Nucleus accumbens (tissue), 56 donors: ENCODE measurements around the gene TMTC2.
"Not testable (repeated sequence)": the region's sequence is repeated elsewhere in the genome, so short reads cannot be mapped to it uniquely, and the experiment has no call there.

ENCODE experiments used
- DNase-seq, 56 donors: peaks; one replicate each; lab custom pipeline; 2025; lab: John Stamatoyannopoulos, UW

TMTC2 gene

GRCh38 chr12:82781309-82781997 lies 94.7 kb downstream of the TMTC2 start:
- peak in 5 of 56 donors; percentile 7 to 13 (median 11) for DNase-seq

GRCh38 chr12:82783435-82783834 lies 96.7 kb downstream of the TMTC2 start:
- no peak for DNase-seq

- no peak for DNase-seq
Observed at GRCh38 chr12:82787016-82787415, 100.3 kb downstream of the TMTC2 start.

- DNase-seq, result no peak
Observed at GRCh38 chr12:82788594-82788993, 101.9 kb downstream of the TMTC2 start.

GRCh38 chr12:82789674-82790073 lies 103.0 kb downstream of the TMTC2 start:
- no peak for DNase-seq

GRCh38 chr12:82793751-82794281 lies 107.1 kb downstream of the TMTC2 start:
- DNase-seq, result peak in 6 of 56 donors; percentile 8 to 34 (median 19)

GRCh38 chr12:82797480-82797879 lies 110.8 kb downstream of the TMTC2 start:
- DNase-seq, result no peak

GRCh38 chr12:82800185-82800584 lies 113.5 kb downstream of the TMTC2 start:
- DNase-seq, result no peak

- no peak for DNase-seq
Observed at GRCh38 chr12:82801951-82802610, 115.4 kb downstream of the TMTC2 start.

GRCh38 chr12:82803201-82803600 lies 116.5 kb downstream of the TMTC2 start:
- DNase-seq, result no peak

GRCh38 chr12:82804601-82805000 lies 117.9 kb downstream of the TMTC2 start:
- DNase-seq, result no peak

GRCh38 chr12:82805004-82805403 lies 118.3 kb downstream of the TMTC2 start:
- not testable (repeated sequence) for DNase-seq

- DNase-seq, result no peak
Observed at GRCh38 chr12:82805812-82806497, 119.2 kb downstream of the TMTC2 start.

GRCh38 chr12:82807132-82807737 lies 120.5 kb downstream of the TMTC2 start:
- DNase-seq, result no peak

- DNase-seq, result no peak
Observed at GRCh38 chr12:82810568-82810967, 123.9 kb downstream of the TMTC2 start.

GRCh38 chr12:82817368-82817767 lies 130.7 kb downstream of the TMTC2 start:
- peak in 2 of 56 donors; percentile 10 to 11 for DNase-seq

GRCh38 chr12:82818271-82819035 lies 131.7 kb downstream of the TMTC2 start:
- DNase-seq, result no peak

- no peak for DNase-seq
Observed at GRCh38 chr12:82826505-82826904, 139.8 kb downstream of the TMTC2 start.

GRCh38 chr12:82832096-82832495 lies 145.4 kb downstream of the TMTC2 start:
- no peak for DNase-seq

GRCh38 chr12:82832981-82833380 lies 146.3 kb downstream of the TMTC2 start:
- DNase-seq, result no peak
